A673 (cell line): Measurements from ENCODE around the gene C19orf73. TPM values are rescaled to one million over a fixed set of nuclear protein-coding genes. Genes with fewer than 3 reads are reported as not detected.
A peak's percentile ranks its signal among the peaks of the same experiment; 100 is the strongest.
"Not testable (repeated sequence)": the region's sequence is repeated elsewhere in the genome, so short reads cannot be mapped to it uniquely, and the experiment has no call there.

Source experiments
- BruUV-seq: library from RNA; stranded (reverse); fragments of 400-500 nt; replicated peaks from 2 replicates; lab custom pipeline; 2021; lab: Mats Ljungman, UMichigan
- CTCF ChIA-PET: fragments of 300-600 bp; sonication (Branson Sonifier 250); formaldehyde crosslinking; loops from one replicate; lab custom pipeline; 2022; ENCODE audit warnings: antibody characterized with exemption; lab: Charles Lee
- POLR2A ChIA-PET: fragments of 300-600 bp; sonication (Branson Sonifier 250); formaldehyde crosslinking; loops from one replicate; lab custom pipeline; 2022; ENCODE audit warnings: antibody characterized with exemption; ENCODE audit not compliant: low non-redundant PET; lab: Charles Lee
- DNase-seq: peaks from one replicate; pipeline ENCODE4 v3.0.0-alpha.2; 2015; ENCODE audit warnings: low spot score
- H3K27ac ChIP-seq: fragments of 200-600 bp; sonication (generic); 2 replicates; pipeline ENCODE4 v1.5.1; 2016; ENCODE audit warnings: mixed run types, low read depth, mild to moderate bottlenecking, mixed read lengths, antibody characterized with exemption, low read length; ENCODE audit not compliant: poor library complexity, severe bottlenecking
- H3K27me3 ChIP-seq: fragments of 200-600 bp; sonication (generic); replicated peaks from 2 replicates; pipeline ENCODE4 v1.6.1; 2017; ENCODE audit warnings: mixed run types, low read depth, mild to moderate bottlenecking, mixed read lengths, antibody characterized with exemption, low read length; ENCODE audit not compliant: insufficient read depth, poor library complexity
- H3K36me3 ChIP-seq: fragments of 200-600 bp; sonication (generic); 2 replicates; pipeline ENCODE4 v1.6.1; 2016; ENCODE audit warnings: mixed run types, mild to moderate bottlenecking, mixed read lengths, antibody characterized with exemption, low read length; ENCODE audit not compliant: insufficient read depth, poor library complexity, severe bottlenecking
- H3K4me1 ChIP-seq: fragments of 200-600 bp; sonication (generic); 2 replicates; pipeline ENCODE4 v1.6.1; 2017; ENCODE audit warnings: mixed run types, mild to moderate bottlenecking, mixed read lengths, antibody characterized with exemption, low read length; ENCODE audit not compliant: insufficient read depth, poor library complexity, severe bottlenecking
- H3K4me3 ChIP-seq: fragments of 200-600 bp; sonication (generic); 2 replicates; pipeline ENCODE4 v1.5.1; 2016; ENCODE audit warnings: low read depth, mixed run types, mild to moderate bottlenecking, mixed read lengths, low read length; ENCODE audit not compliant: poor library complexity, severe bottlenecking
- H3K9me3 ChIP-seq: fragments of 200-600 bp; sonication (generic); 2 replicates; pipeline ENCODE4 v1.6.1; 2016; ENCODE audit warnings: mixed run types, low read depth, mild to moderate bottlenecking, mixed read lengths, antibody characterized with exemption, low read length; ENCODE audit not compliant: poor library complexity, severe bottlenecking
- CTCF ChIP-seq: fragments of 300-800, 200-600 bp; sonication (generic); conservative IDR thresholded peaks from 2 replicates; pipeline ENCODE4 v1.5.1; 2017; ENCODE audit warnings: low read depth, mild to moderate bottlenecking, antibody characterized with exemption, low read length, moderate library complexity, mixed read lengths
- EZH2 ChIP-seq: fragments of 200-600 bp; sonication (generic); IDR thresholded peaks from 2 replicates; pipeline ENCODE4 v1.6.1; 2017; ENCODE audit warnings: borderline replicate concordance, low read depth, mild to moderate bottlenecking, mixed read lengths, antibody characterized with exemption, low read length; ENCODE audit not compliant: poor library complexity, severe bottlenecking
- intact Hi-C: fragments of 100-400 bp; cut with micrococcal nuclease; formaldehyde crosslinking; loops from one replicate; pipeline ENCODE4 v1.10.0; 2022; ENCODE audit not compliant: unreplicated experiment
- total RNA-seq: library from RNA; stranded (reverse); gene quantifications from 2 replicates; pipeline ENCODE4 v1.2.3, GENCODE V29; 2021

C19orf73 gene
- total RNA-seq, 1 experiment from 2014 or later: 1.7 TPM

GRCh38 chr19:49148044-49148682, 29.2 kb upstream of the C19orf73 start:
- CTCF ChIA-PET: interaction anchor here (1.7 kb wide), 1 partner anchor 51 kb away, joined by 9 read pairs; no protein-coding TSS in a partner anchor
- Histone ChIP-seq H3K27me3 (no peaks in the 10 kb centered on the region), H3K27ac (peak overlapping the region; percentile 96), H3K4me1 (peaks cover 31% of the 10 kb centered on the region), H3K4me3 (peak overlapping the region; percentile 76), H3K36me3 (no peaks in the 10 kb centered on the region), H3K9me3 (no peaks in the 10 kb centered on the region)
- intact Hi-C loops: loop anchor here (5.0 kb wide), 1 partner anchor 59 kb away; no protein-coding TSS in a partner anchor
- no peak for TF ChIP-seq CTCF
- TF ChIP-seq EZH2: no peak
- peak; percentile 4 for DNase-seq
- POLR2A ChIA-PET: no interaction called here
- BruUV-seq: TSS peak; percentile 42

- H3K36me3 ChIP-seq, H3K27ac ChIP-seq, H3K9me3 ChIP-seq, BruUV-seq, DNase-seq, POLR2A ChIA-PET, H3K27me3 ChIP-seq: not testable (repeated sequence)
- intact Hi-C loops: loop anchor here (5.0 kb wide), 1 partner anchor 61 kb away; no protein-coding TSS in a partner anchor
- H3K4me1 ChIP-seq: peaks cover 28% of the 10 kb centered on the region
- H3K4me3 ChIP-seq: peak overlapping the region; percentile 42
- CTCF ChIA-PET: interaction anchor here (1.1 to 1.8 kb wide), 4 partner anchors 18 to 53 kb away, joined by 4 to 15 read pairs (median 8); no protein-coding TSS in a partner anchor
Measured at GRCh38 chr19:49146408-49146770, 27.4 kb upstream of the C19orf73 start.

- TF ChIP-seq CTCF: peak; percentile 99
- TF ChIP-seq EZH2: no peak
Measured at GRCh38 chr19:49145573-49146407, 26.8 kb upstream of the C19orf73 start.

More at GRCh38 chr19:49145573-49146407, 26.8 kb upstream of the C19orf73 start:
- Histone ChIP-seq H3K27ac (peak overlapping the region; percentile 13), H3K36me3 (no peaks in the 10 kb centered on the region), H3K9me3 (no peaks in the 10 kb centered on the region), H3K27me3 (no peaks in the 10 kb centered on the region), H3K4me3 (peak overlapping the region; percentile 42), H3K4me1 (peaks cover 23% of the 10 kb centered on the region)
- intact Hi-C loops: loop anchor here (5.0 kb wide), 1 partner anchor 62 kb away; no protein-coding TSS in a partner anchor
- DNase-seq: peak; percentile 95
- BruUV-seq: no TSS peak
- ChIA-PET CTCF (interaction anchor here (0.6 to 1.8 kb wide), 5 partner anchors 18 to 63 kb away, joined by 4 to 15 read pairs (median 7); no protein-coding TSS in a partner anchor), POLR2A (no interaction called here)
